T-helper 2 cell treated with Interferon-gamma antibody and Interleukin-4, amounts not matched to agents 5 μg/mL and 100 μg/mL, for 36 hours (primary cell): Measurements from ENCODE around the gene ZNF189.

Experiments
- DNase-seq: peaks from one replicate; pipeline ENCODE4 v3.0.0; 2021; ENCODE audit warnings: low spot score
- H3K27ac Mint-ChIP-seq: one replicate; pipeline ENCODE4 v1.8.0; 2021; ENCODE audit warnings: mild to moderate bottlenecking, mixed read lengths
- H3K27me3 Mint-ChIP-seq: one replicate; pipeline ENCODE4 v1.8.0; 2021; ENCODE audit warnings: low read depth, mixed read lengths
- H3K36me3 Mint-ChIP-seq: one replicate; pipeline ENCODE4 v1.8.0; 2021; ENCODE audit warnings: low read depth, mixed read lengths
- H3K4me1 Mint-ChIP-seq: one replicate; pipeline ENCODE4 v1.8.0; 2021; ENCODE audit warnings: low read depth, mixed read lengths
- H3K4me3 Mint-ChIP-seq: one replicate; pipeline ENCODE4 v1.8.0; 2022; ENCODE audit warnings: mild to moderate bottlenecking, moderate library complexity, mixed read lengths
- H3K9me3 Mint-ChIP-seq: one replicate; pipeline ENCODE4 v1.8.0; 2021; ENCODE audit warnings: mixed read lengths

The ZNF189 gene

DNA sequence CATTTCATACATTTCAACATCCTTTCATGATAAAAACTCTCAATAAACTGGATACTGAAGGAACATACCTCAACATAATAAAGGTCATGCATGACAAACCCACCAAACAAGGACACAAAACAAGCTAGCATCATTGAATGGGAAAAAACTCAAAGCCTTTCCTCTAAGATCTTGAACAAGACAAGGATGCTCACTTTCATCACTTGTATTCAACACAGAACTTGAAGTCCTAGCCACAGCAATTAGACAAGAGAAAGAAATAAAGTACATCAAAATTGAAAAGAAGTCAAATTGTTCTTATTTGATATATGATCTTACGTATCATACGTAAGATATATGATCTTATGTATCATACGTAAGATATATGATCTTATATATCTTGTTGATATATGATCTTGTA lies 5.5 kb upstream of the ZNF189 start:
- Mint-ChIP-seq H3K4me3 (no peak overlapping the region), H3K4me1 (peaks cover 26% of the 10 kb centered on the region), H3K9me3 (peaks cover 37% of the 10 kb centered on the region), H3K27me3 (no peaks in the 10 kb centered on the region), H3K27ac (no peak overlapping the region), H3K36me3 (peaks cover 82% of the 10 kb centered on the region)
- no peak for DNase-seq

DNA sequence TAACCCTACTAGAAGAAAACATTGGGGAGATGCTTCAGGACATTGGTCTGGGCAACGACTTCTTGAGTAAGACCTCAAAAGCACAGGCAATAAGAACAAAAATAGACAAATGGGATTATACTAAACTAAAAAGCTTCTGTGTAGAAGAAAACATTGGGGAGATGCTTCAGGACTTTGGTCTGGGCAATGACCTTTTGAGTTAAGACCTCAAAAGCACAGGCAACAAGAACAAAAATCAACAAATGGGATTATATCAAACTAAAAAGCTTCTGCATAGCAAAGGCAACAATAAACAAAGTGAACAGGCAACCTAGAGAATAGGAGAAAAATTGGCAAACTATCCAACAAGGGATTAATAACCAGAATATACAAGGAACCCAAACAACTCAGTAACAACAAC lies 4.0 kb upstream of the ZNF189 start:
- Mint-ChIP-seq H3K27ac (no peak overlapping the region), H3K27me3 (no peaks in the 10 kb centered on the region), H3K4me1 (peaks cover 27% of the 10 kb centered on the region), H3K36me3 (peaks cover 72% of the 10 kb centered on the region), H3K4me3 (no peak overlapping the region), H3K9me3 (peaks cover 37% of the 10 kb centered on the region)
- no peak for DNase-seq

DNA sequence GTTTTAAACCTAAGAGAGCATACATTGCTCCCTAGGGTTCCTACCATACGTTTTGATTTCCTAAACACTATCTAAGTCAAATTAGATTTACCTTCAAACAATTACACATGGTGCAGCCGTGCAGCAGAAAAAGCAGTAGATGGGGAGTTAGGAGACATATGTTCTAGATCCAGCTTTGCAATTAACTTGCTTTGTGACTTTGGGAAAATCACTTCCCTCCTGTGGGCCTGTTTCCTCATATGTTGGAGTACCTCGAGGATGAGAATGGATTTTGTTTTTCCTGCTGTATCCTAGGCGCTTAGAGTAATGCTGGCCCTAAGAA lies 944 bp upstream of the ZNF189 start:
- Mint-ChIP-seq H3K4me1 (peaks cover 40% of the 10 kb centered on the region), H3K36me3 (peaks cover 72% of the 10 kb centered on the region), H3K27ac (peak overlapping the region; percentile 99), H3K9me3 (peaks cover 39% of the 10 kb centered on the region), H3K4me3 (peak overlapping the region; percentile 99), H3K27me3 (no peaks in the 10 kb centered on the region)
- no peak for DNase-seq

DNA sequence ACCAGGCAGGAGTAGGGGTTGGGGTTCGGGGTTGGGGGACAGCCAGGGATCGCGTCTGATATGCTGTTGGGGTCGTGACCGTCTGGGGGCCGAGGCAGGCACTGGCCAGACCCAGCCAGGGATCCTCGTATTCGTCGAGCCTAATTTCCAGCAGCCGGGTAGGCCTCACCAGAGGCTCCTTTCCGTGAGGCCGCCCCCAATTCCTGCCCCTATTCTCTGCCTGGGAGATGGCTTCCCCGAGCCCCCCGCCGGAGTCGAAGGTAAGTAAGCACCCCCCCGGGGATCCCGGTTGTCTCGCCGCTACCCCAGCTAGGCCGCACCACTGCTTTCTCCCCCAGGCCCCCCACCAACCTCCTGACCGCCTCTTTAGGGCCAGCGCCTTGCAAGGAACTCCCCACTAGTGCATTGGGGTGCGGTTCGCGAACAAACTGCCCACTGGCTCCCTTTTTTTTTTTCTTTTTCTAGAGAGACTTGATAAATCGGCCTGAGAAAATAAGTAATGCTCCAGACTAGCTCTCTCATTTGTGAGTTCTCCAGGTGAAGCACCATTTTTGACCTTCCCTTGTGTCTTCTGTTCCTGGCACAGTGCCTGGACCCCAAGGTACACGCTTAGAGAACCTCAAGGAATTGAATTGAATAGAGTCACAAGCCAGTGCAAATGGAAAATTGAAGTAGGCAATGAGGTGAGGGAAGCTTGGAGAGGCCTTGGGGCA lies 435 bp downstream of the ZNF189 start:
- peaks cover 74% of the 10 kb centered on the region for H3K36me3 Mint-ChIP-seq
- peaks cover 41% of the 10 kb centered on the region for H3K9me3 Mint-ChIP-seq
- H3K4me1 Mint-ChIP-seq: peaks cover 40% of the 10 kb centered on the region
- peak overlapping the region; percentile 99 for H3K27ac Mint-ChIP-seq
- peak overlapping the region; percentile 99 for H3K4me3 Mint-ChIP-seq
- H3K27me3 Mint-ChIP-seq: no peaks in the 10 kb centered on the region
- DNase-seq: no peak

DNA sequence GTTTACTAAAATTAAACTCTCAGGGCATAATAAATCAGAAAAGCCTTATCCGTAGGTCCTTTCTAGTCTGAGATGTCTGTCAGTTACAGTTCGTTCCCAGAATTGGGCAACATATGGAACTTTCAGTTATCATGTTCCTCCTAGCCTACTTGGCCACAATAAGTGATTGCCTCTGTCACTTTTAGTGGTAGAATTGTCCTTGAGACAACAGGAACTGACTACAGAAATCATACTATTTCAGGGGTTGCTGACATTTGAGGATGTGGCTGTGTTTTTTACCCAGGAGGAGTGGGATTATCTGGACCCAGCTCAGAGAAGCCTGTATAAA lies 956 bp downstream of the ZNF189 start:
- H3K4me3 Mint-ChIP-seq: peak overlapping the region; percentile 99
- H3K4me1 Mint-ChIP-seq: peaks cover 39% of the 10 kb centered on the region
- H3K27me3 Mint-ChIP-seq: no peaks in the 10 kb centered on the region
- peak overlapping the region; percentile 99 for H3K27ac Mint-ChIP-seq
- peaks cover 74% of the 10 kb centered on the region for H3K36me3 Mint-ChIP-seq
- DNase-seq: no peak
- peaks cover 41% of the 10 kb centered on the region for H3K9me3 Mint-ChIP-seq

DNA sequence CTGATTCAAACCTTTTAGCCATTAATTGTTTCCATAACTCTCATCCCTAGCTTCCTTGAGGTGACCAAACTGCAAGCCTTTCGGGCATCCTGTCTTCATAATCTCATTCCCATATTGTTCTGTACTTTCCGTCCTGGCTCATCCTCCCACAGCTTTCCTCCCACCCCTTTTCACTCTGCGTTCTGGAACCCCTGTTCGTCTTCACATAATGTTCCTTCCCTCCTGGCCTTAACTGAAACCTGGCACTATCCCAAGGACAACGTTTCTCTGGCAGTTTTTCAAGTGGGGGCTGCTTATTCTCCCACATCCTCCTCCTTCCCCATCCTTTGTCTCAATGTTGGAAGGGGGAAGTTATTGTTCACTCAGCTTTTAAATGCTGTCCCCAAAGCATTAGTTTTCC lies 1.5 kb downstream of the ZNF189 start:
- H3K36me3 Mint-ChIP-seq: peaks cover 74% of the 10 kb centered on the region
- peaks cover 36% of the 10 kb centered on the region for H3K4me1 Mint-ChIP-seq
- peak overlapping the region; percentile 99 for H3K4me3 Mint-ChIP-seq
- H3K27ac Mint-ChIP-seq: peak overlapping the region; percentile 26
- H3K27me3 Mint-ChIP-seq: no peaks in the 10 kb centered on the region
- no peak for DNase-seq
- peaks cover 41% of the 10 kb centered on the region for H3K9me3 Mint-ChIP-seq

DNA sequence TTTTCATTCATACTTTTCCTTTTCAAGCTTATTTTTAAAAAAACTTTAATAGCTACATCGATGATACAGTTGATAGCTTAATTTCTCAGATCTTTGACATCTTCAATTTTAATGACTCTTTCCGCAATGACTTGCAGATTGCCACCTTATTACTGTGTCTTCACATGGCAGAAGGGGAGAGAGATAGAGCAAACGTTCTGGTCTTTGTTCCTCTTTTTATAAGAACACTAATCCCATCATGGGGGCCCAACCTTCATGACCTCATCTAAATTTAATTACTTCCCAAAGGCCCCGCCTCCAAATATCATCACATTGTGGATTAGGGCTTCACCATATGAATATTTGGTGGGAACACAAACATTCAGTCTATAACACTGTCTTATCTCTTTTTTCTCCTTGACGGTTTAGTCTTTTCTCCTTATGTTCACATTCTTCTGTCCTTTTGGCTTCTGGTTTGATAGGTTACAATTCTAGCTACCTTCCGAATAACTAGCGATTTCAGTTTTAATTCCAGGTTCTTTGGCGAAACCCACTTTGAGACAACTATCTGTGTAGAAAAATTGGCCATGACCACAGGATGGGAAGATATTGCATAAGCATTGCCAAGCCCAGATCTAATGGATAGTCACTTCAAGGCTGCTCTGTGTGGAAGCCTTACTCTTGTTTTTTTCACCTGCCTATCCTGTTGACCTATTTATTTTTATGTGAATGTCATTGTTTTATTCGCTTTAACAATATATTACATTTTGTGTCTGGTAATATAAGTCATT lies 5.0 kb downstream of the ZNF189 start:
- H3K27me3 Mint-ChIP-seq: no peaks in the 10 kb centered on the region
- no peak for DNase-seq
- H3K4me1 Mint-ChIP-seq: peaks cover 23% of the 10 kb centered on the region
- peaks cover 68% of the 10 kb centered on the region for H3K9me3 Mint-ChIP-seq
- H3K4me3 Mint-ChIP-seq: no peak overlapping the region
- peaks cover 85% of the 10 kb centered on the region for H3K36me3 Mint-ChIP-seq
- no peak overlapping the region for H3K27ac Mint-ChIP-seq

DNA sequence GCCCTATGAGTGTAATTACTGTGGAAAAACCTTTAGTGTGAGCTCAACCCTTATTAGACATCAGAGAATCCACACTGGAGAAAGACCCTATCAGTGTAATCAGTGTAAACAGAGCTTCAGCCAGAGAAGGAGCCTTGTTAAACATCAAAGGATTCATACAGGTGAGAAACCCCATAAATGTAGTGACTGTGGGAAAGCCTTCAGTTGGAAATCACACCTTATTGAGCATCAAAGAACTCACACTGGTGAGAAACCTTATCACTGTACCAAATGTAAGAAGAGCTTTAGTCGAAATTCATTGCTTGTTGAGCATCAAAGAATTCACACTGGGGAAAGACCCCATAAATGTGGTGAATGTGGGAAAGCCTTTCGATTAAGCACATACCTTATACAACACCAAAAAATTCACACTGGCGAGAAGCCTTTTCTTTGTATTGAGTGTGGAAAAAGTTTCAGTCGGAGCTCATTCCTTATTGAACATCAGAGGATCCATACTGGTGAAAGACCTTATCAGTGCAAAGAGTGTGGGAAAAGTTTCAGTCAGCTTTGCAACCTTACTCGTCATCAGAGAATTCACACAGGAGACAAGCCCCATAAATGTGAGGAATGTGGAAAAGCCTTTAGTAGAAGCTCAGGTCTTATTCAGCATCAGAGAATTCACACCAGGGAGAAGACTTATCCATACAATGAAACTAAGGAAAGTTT lies 9.9 kb downstream of the ZNF189 start:
- H3K36me3 Mint-ChIP-seq: peaks cover 71% of the 10 kb centered on the region
- H3K4me3 Mint-ChIP-seq: no peak overlapping the region
- peaks cover 89% of the 10 kb centered on the region for H3K9me3 Mint-ChIP-seq
- DNase-seq: no peak
- no peaks in the 10 kb centered on the region for H3K4me1 Mint-ChIP-seq
- H3K27ac Mint-ChIP-seq: no peak overlapping the region
- H3K27me3 Mint-ChIP-seq: no peaks in the 10 kb centered on the region

DNA sequence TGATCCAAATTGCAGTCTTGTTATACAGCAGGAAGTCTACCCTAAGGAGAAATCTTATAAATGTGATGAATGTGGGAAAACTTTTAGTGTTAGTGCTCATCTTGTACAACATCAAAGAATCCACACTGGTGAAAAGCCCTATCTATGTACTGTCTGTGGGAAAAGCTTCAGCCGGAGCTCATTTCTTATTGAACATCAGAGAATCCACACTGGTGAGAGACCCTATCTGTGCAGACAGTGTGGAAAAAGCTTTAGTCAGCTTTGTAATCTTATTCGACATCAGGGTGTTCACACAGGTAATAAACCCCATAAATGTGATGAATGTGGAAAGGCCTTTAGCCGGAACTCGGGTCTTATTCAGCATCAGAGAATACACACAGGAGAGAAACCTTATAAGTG lies 10.4 kb downstream of the ZNF189 start:
- Mint-ChIP-seq H3K9me3 (peaks cover 88% of the 10 kb centered on the region), H3K36me3 (peaks cover 66% of the 10 kb centered on the region), H3K4me3 (no peak overlapping the region), H3K4me1 (no peaks in the 10 kb centered on the region), H3K27ac (no peak overlapping the region), H3K27me3 (no peaks in the 10 kb centered on the region)
- no peak for DNase-seq

DNA sequence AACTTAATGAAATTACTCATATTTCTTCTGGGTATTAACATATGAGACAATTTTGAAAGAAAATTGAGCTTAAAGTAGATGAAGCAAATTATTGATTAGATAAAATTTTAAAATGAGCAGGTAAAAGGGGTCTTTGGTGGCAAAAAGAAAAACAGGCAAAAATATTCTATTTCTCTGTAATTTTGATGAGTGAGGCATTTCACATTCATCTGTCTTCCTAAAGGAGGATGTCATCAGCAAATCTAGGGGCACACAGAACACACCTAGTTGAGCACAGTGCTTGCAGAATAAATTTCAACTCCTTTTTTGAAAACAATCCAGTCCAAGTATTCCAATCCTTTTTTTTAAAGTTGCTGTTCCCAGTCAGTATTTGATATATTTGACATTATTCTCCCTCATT lies 16.2 kb downstream of the ZNF189 start:
- Mint-ChIP-seq H3K9me3 (peaks cover 69% of the 10 kb centered on the region), H3K4me1 (no peaks in the 10 kb centered on the region), H3K36me3 (peaks cover 11% of the 10 kb centered on the region)

DNA sequence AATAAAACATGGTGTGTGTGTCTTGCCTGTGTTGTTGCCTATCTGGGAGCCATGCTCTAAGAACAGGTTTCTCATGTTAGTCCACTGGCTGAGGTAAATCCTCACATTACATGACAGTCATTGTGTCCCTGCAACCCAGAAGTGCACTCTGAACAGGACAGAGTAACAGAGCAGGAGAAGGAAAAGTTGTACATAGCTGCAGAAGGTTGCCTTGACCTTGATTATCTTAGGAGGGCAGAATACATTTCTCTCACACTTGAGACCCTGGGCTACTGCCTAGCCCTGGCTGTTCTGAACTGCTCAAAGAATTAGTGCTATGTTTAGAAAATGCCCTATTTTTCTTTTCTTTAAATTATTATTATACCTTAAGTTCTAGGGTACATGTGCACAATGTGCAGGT lies 16.9 kb downstream of the ZNF189 start:
- peaks cover 64% of the 10 kb centered on the region for H3K9me3 Mint-ChIP-seq

More for the DNA sequence above, 16.2 kb downstream of the ZNF189 start:
- H3K27me3 Mint-ChIP-seq: no peaks in the 10 kb centered on the region
- no peak for DNase-seq
- H3K27ac Mint-ChIP-seq: no peak overlapping the region
- H3K4me3 Mint-ChIP-seq: no peak overlapping the region

DNA sequence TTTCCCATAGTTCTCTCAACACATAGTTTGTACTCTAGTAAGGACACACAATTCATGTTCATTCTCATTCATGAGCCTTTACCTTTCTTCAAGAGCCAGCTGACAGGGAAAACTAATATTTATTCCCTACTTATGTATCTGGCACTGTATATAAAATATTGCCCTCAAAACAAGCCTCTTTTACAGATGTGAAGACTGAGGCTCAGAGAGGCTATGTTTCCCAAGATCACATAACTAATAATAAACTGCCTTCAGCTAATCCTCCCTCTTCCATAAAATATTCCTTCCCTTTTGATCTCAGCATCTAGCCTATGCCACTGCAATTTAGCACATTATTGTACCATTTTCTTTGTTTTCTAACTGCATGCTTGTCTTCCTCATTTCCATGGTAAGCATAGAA lies 18.7 kb downstream of the ZNF189 start:
- Mint-ChIP-seq H3K4me3 (no peak overlapping the region), H3K36me3 (peaks cover 5% of the 10 kb centered on the region), H3K27me3 (no peaks in the 10 kb centered on the region), H3K4me1 (no peaks in the 10 kb centered on the region), H3K27ac (no peak overlapping the region), H3K9me3 (peaks cover 49% of the 10 kb centered on the region)
- no peak for DNase-seq

More for the DNA sequence above, 16.9 kb downstream of the ZNF189 start:
- Mint-ChIP-seq H3K4me3 (no peak overlapping the region), H3K4me1 (no peaks in the 10 kb centered on the region), H3K27ac (no peak overlapping the region), H3K27me3 (no peaks in the 10 kb centered on the region), H3K36me3 (peaks cover 11% of the 10 kb centered on the region)
- no peak for DNase-seq

DNA sequence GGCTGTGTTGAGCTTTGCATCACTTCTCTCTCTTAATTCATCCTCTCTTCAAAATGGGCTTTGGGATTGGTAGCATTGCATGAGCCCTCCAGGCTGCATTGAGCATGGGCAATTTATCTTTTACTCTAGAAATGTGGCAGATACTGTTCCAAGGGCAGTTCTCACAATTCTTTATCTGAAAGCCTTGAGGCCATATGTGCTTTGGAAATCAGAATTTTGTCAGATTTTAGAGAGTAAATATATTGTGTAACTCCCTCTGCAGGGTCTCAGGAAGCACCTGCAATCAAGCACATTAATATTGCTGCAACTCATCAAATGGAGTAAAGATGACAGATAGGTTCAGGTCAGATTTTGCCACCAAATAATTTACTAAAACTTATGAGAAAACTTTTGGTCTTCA lies 19.3 kb downstream of the ZNF189 start:
- Mint-ChIP-seq H3K4me1 (no peaks in the 10 kb centered on the region), H3K27me3 (no peaks in the 10 kb centered on the region), H3K27ac (no peak overlapping the region), H3K36me3 (peaks cover under 1% of the 10 kb centered on the region), H3K9me3 (peaks cover 44% of the 10 kb centered on the region), H3K4me3 (no peak overlapping the region)
- DNase-seq: no peak
